ENCODE measurements around the gene CERS6. TPM values are rescaled to one million over a fixed set of nuclear protein-coding genes. Genes with fewer than 3 reads are reported as not detected.

CERS6 gene
- total and polyA plus RNA-seq, 2 of the 8 experiments (the other 6 are each of a cell fraction or from before 2014, with no cell fraction given): 6.8 to 28.2 TPM

GRCh38 chr2:168426861-168427260 is 29.2 kb upstream of the CERS6 start (continued):
- no peak for TF ChIP-seq KDM1A (IDR thresholded peaks at IDR 0.05; ENCODE audit: borderline replicate concordance, low read length)
- no peak for TF ChIP-seq TAF7 (optimal IDR thresholded peaks at IDR 0.05; ENCODE audit: borderline replicate concordance, low read depth, low read length)
- no peak for TF ChIP-seq RFX5 (IDR thresholded peaks at IDR 0.05; ENCODE audit: borderline replicate concordance, low read depth, low read length)
- no peak for TF ChIP-seq RBBP5 (IDR thresholded peaks at IDR 0.05; ENCODE audit: borderline replicate concordance, low read depth, low read length)
- TF ChIP-seq FOSL1 (IDR thresholded peaks at IDR 0.05; ENCODE audit: insufficient read depth, low read depth, low read length): no peak
